T-cell (primary cell): Measurements from ENCODE around the gene MRPL48. TPM values are rescaled to one million over a fixed set of nuclear protein-coding genes. Genes with fewer than 3 reads are reported as not detected.

Source experiments
- ATAC-seq, 4 experiments: fragments of 200-7000 bp in 3 of 4; fragments of 150-1000 bp in 1 of 4; cut with Tn5 transposase; replicated peaks in 1 of 4; 1 replicate in 3 of 4; 2 replicates in 1 of 4; pipeline ENCODE4 v1.10.0; 2021; ENCODE audit warnings: moderate library complexity in 3 of 4, mild to moderate bottlenecking in 2 of 4, moderate number of reproducible peaks in 1 of 4
- CTCF ChIA-PET, 2 donors: fragments of 300-600 bp; sonication (Branson Sonifier 250); formaldehyde crosslinking; loops; one replicate each; lab custom pipeline; 2022; ENCODE audit warnings: antibody characterized with exemption in 2 of 2; lab: Charles Lee
- POLR2A ChIA-PET, 2 donors: fragments of 300-600 bp; sonication (Branson Sonifier 250); formaldehyde crosslinking; loops; one replicate each; lab custom pipeline; 2022; ENCODE audit warnings: antibody characterized with exemption in 2 of 2; lab: Charles Lee
- DNase-seq, 35 experiments: peaks; one replicate each; pipeline versions ENCODE4 v3.0.0 to v3.0.0-alpha.2; 2013 to 2023
- H3K27ac ChIP-seq: one replicate; pipeline ENCODE4 v1.5.1; 2013; ENCODE audit warnings: low read length
- H3K27me3 ChIP-seq, 2 experiments: replicated peaks in 1 of 2; 1 replicate in 1 of 2; 2 replicates in 1 of 2; pipeline versions ENCODE4 v1.6.1 to v1.7.0; 2013; ENCODE audit warnings: low read length in 1 of 2, mixed read lengths in 1 of 2; ENCODE audit not compliant: control insufficient read depth in 2 of 2, insufficient read depth in 2 of 2; ENCODE audit errors: extremely low read depth in 1 of 2
- H3K36me3 ChIP-seq, 2 donors: 1 replicate in 1 of 2; 2 replicates in 1 of 2; pipeline versions ENCODE4 v1.6.1 to v1.7.0; 2013; ENCODE audit warnings: low read length in 1 of 2; ENCODE audit not compliant: control insufficient read depth in 2 of 2, insufficient read depth in 1 of 2; ENCODE audit errors: extremely low read depth in 1 of 2
- H3K4me1 ChIP-seq, 2 experiments: 1 replicate in 1 of 2; 2 replicates in 1 of 2; pipeline versions ENCODE4 v1.6.1 to v1.7.0; 2013; ENCODE audit warnings: low read length in 2 of 2, mixed read lengths in 1 of 2; ENCODE audit not compliant: insufficient read depth in 2 of 2, control insufficient read depth in 1 of 2; ENCODE audit errors: extremely low read depth in 1 of 2
- H3K4me3 ChIP-seq, 2 donors: 1 replicate in 1 of 2; 2 replicates in 1 of 2; pipeline versions ENCODE4 v1.5.1 to v1.7.0; 2013; ENCODE audit warnings: mild to moderate bottlenecking in 2 of 2, low read length in 1 of 2, moderate library complexity in 1 of 2; ENCODE audit not compliant: control insufficient read depth in 1 of 2; ENCODE audit errors: extremely low read depth in 1 of 2
- H3K9me3 ChIP-seq: 2 replicates; pipeline ENCODE4 v1.7.0; 2013
- H3K27ac Mint-ChIP-seq, 2 donors: one replicate each; pipeline ENCODE4 v1.8.0; 2020 to 2021; ENCODE audit warnings: mild to moderate bottlenecking in 2 of 2, mixed read lengths in 2 of 2
- H3K27me3 Mint-ChIP-seq, 2 donors: one replicate each; pipeline ENCODE4 v1.8.0; 2021 to 2022; ENCODE audit warnings: mixed read lengths in 2 of 2
- H3K36me3 Mint-ChIP-seq: one replicate; pipeline ENCODE4 v1.8.0; 2021; ENCODE audit warnings: mixed read lengths
- H3K4me1 Mint-ChIP-seq, 3 donors: one replicate each; pipeline ENCODE4 v1.8.0; 2020 to 2022; ENCODE audit warnings: mixed read lengths in 3 of 3, mild to moderate bottlenecking in 1 of 3
- H3K4me3 Mint-ChIP-seq, 3 donors: one replicate each; pipeline ENCODE4 v1.8.0; 2020 to 2022; ENCODE audit warnings: mild to moderate bottlenecking in 3 of 3, mixed read lengths in 3 of 3, moderate library complexity in 3 of 3
- H3K9me3 Mint-ChIP-seq, 3 donors: one replicate each; pipeline ENCODE4 v1.8.0; 2020 to 2022; ENCODE audit warnings: mixed read lengths in 3 of 3
- WGBS: methylation state at CpG from one replicate; pipeline ENCODE4 v1.1.5; 2013; ENCODE audit warnings: missing lambda C conversion rate; ENCODE audit not compliant: insufficient coverage; 5-methylcytosine and 5-hydroxymethylcytosine counted together
- total RNA-seq, 35 experiments: library from RNA in 6 of 35; stranded (reverse) in 6 of 35; fragments of 120-200 nt in 1 of 35; gene quantifications; one replicate each; pipeline versions ENCODE4 v1.2.1 to v1.2.4 and lab custom pipeline; 2013 to 2026

The MRPL48 gene
- total RNA-seq, 5 donors from 2014 or later (not counting 1 experiment from before 2014, with no cell fraction given): 21.9 to 26.6 (median 25.7) TPM

GRCh38 chr11:73792584-73792983 lies 4.9 kb downstream of the MRPL48 start:
- no peaks in the 10 kb centered on the region for H3K9me3 Mint-ChIP-seq
- peaks cover 6% of the 10 kb centered on the region for H3K36me3 Mint-ChIP-seq
- H3K36me3 ChIP-seq: peaks cover 0 to 18% of the 10 kb centered on the region in 2 donors
- no peak overlapping the region for H3K27ac ChIP-seq
- POLR2A ChIA-PET: no interaction called here
- no peak overlapping the region for H3K4me3 Mint-ChIP-seq
- H3K27me3 Mint-ChIP-seq: no peaks in the 10 kb centered on the region
- peaks cover 6 to 10% of the 10 kb centered on the region in 2 experiments for H3K4me1 ChIP-seq
- ATAC-seq (no peak), DNase-seq (no peak)
- no peak overlapping the region for H3K4me3 ChIP-seq
- H3K4me1 Mint-ChIP-seq: peaks cover 21 to 24% (median 22%) of the 10 kb centered on the region in 3 donors
- no peak overlapping the region for H3K27ac Mint-ChIP-seq
- H3K9me3 ChIP-seq: no peaks in the 10 kb centered on the region
- CTCF ChIA-PET: no interaction called here
- H3K27me3 ChIP-seq: no peaks in the 10 kb centered on the region

DNA sequence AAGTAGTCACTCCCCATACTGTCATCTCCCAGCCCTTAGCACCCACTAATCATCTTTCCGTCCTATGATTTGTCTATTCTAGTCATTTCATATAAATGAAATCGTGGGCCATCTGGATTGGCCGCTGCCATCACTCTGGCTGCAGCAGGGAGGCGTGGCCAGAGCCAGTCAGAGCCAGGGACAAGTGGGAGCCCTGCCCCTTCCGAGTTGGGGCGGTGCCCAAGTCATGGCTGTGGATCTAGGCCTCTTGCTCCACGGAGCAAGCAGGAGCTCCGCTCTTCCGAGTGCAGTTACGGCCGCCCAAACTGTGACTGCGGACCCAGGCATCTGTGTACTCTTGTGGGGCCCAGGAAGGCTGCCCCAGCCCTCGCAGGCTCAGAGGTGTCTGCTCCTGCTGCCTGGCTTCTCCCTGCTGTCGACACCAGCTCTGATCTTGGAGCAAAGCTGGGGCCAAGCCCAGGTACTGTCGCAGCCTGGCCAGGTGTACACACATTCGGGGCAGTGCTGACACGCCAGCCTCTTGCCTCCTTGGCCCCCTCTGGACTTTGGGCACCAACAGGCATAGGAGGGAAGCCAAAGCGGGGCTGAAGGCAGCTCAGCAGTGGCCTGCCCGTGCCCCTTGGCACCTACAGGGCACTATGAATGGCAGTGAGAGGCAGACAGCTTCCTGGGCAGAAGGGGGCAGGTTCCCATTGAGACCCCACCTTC lies 8.4 kb downstream of the MRPL48 start:
- CTCF ChIA-PET: no interaction called here
- no peaks in the 10 kb centered on the region for H3K9me3 Mint-ChIP-seq
- WGBS: 97% methylated on average over 19 of the region's 19 CpGs

GRCh38 chr11:73797457-73797856 lies 9.8 kb downstream of the MRPL48 start:
- POLR2A ChIA-PET: no interaction called here
- CTCF ChIA-PET: no interaction called here

More for the DNA sequence above, 8.4 kb downstream of the MRPL48 start:
- Histone ChIP-seq H3K27ac (no peak overlapping the region), H3K9me3 (no peaks in the 10 kb centered on the region), H3K4me3 (no peak overlapping the region), H3K27me3 (no peaks in the 10 kb centered on the region), H3K4me1 (no peaks in the 10 kb centered on the region), H3K36me3 (peaks cover 0 to 21% of the 10 kb centered on the region in 2 donors)
- Mint-ChIP-seq H3K4me1 (peaks cover 3 to 7% (median 7%) of the 10 kb centered on the region in 3 donors), H3K4me3 (no peak overlapping the region), H3K27ac (no peak overlapping the region), H3K27me3 (no peaks in the 10 kb centered on the region), H3K36me3 (peaks cover 12% of the 10 kb centered on the region)
- POLR2A ChIA-PET: no interaction called here
- DNase-seq: no peak
- ATAC-seq: no peak

GRCh38 chr11:73800276-73800806 lies 12.7 kb downstream of the MRPL48 start:
- no peak for ATAC-seq
- no peak overlapping the region for H3K4me3 Mint-ChIP-seq
- WGBS: no CpG with 5 or more reads among the region's 4 CpGs

More at GRCh38 chr11:73797457-73797856, 9.8 kb downstream of the MRPL48 start:
- WGBS: 91% methylated on average over 8 of the region's 10 CpGs
- H3K9me3 Mint-ChIP-seq: no peaks in the 10 kb centered on the region
- no peak overlapping the region for H3K4me3 Mint-ChIP-seq
- Histone ChIP-seq H3K27me3 (no peaks in the 10 kb centered on the region), H3K4me3 (no peak overlapping the region), H3K27ac (no peak overlapping the region), H3K9me3 (no peaks in the 10 kb centered on the region), H3K4me1 (no peaks in the 10 kb centered on the region), H3K36me3 (peaks cover 0 to 13% of the 10 kb centered on the region in 2 donors)
- no peak for ATAC-seq
- H3K4me1 Mint-ChIP-seq: peaks cover 6 to 7% (median 7%) of the 10 kb centered on the region in 3 donors
- peaks cover 16% of the 10 kb centered on the region for H3K36me3 Mint-ChIP-seq
- no peaks in the 10 kb centered on the region for H3K27me3 Mint-ChIP-seq
- no peak for DNase-seq
- no peak overlapping the region for H3K27ac Mint-ChIP-seq

DNA sequence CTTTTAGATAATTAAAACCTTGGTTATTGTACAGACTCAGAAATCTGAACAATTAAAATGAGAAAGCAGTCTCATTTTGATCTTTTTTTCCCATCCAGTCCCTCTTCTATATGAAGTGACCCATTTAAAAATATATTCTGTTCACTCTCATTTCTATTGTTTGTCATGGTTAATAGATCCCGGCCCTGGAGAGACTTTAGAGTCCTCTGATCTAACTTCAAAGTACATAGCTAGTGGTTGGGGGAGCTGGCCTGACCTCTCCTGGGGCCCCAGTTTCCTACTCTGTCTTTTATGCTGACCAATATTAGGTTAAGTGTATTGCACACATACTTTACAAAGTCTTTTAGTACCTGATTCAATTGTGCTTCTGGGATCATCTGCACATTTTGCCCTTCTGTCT lies 13.5 kb downstream of the MRPL48 start:
- Histone ChIP-seq H3K9me3 (no peaks in the 10 kb centered on the region), H3K27ac (no peak overlapping the region), H3K4me1 (no peaks in the 10 kb centered on the region), H3K4me3 (no peak overlapping the region), H3K36me3 (peaks cover 0 to 19% of the 10 kb centered on the region in 2 donors), H3K27me3 (no peaks in the 10 kb centered on the region)
- Mint-ChIP-seq H3K36me3 (peaks cover 24% of the 10 kb centered on the region), H3K4me1 (peaks cover 3 to 10% (median 8%) of the 10 kb centered on the region in 3 donors), H3K27ac (no peak overlapping the region), H3K27me3 (no peaks in the 10 kb centered on the region), H3K9me3 (no peaks in the 10 kb centered on the region), H3K4me3 (no peak overlapping the region)
- no CpG with 5 or more reads among the region's 1 CpG for WGBS
- ATAC-seq: no peak
- DNase-seq: no peak
- ChIA-PET POLR2A (no interaction called here), CTCF (no interaction called here)

More at GRCh38 chr11:73800276-73800806, 12.7 kb downstream of the MRPL48 start:
- CTCF ChIA-PET: no interaction called here
- no peaks in the 10 kb centered on the region for H3K27me3 ChIP-seq
- POLR2A ChIA-PET: no interaction called here
- no peak for DNase-seq
- H3K4me3 ChIP-seq: no peak overlapping the region
- Mint-ChIP-seq H3K36me3 (peaks cover 19% of the 10 kb centered on the region), H3K27me3 (no peaks in the 10 kb centered on the region), H3K4me1 (peaks cover 3 to 8% (median 6%) of the 10 kb centered on the region in 3 donors), H3K27ac (no peak overlapping the region), H3K9me3 (no peaks in the 10 kb centered on the region)
- no peaks in the 10 kb centered on the region for H3K4me1 ChIP-seq
- H3K27ac ChIP-seq: no peak overlapping the region
- no peaks in the 10 kb centered on the region for H3K9me3 ChIP-seq
- H3K36me3 ChIP-seq: peaks cover 0 to 13% of the 10 kb centered on the region in 2 donors

DNA sequence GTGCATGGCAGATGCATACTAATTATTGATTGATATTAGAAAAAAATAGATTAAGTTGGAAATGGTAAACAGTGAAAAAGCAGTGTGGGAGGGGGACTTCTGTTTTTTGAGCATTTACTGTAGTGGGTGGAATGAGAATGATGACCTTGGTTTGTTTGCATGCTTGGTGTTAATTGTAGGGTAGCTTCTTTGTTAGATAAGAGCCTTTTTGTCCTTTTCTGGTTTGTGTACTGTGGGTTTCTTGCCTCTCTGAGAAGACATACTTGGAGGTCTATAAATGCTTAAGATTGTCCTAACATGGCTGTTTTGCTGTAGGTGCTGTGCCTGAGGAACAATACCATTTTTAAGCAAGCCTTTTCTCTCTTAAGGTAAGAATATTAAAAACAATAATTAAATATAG lies 17.0 kb downstream of the MRPL48 start:
- Histone ChIP-seq H3K27me3 (no peaks in the 10 kb centered on the region), H3K27ac (no peak overlapping the region), H3K36me3 (peaks cover 0 to 14% of the 10 kb centered on the region in 2 donors), H3K4me1 (no peaks in the 10 kb centered on the region), H3K4me3 (no peak overlapping the region), H3K9me3 (no peaks in the 10 kb centered on the region)
- Mint-ChIP-seq H3K9me3 (no peaks in the 10 kb centered on the region), H3K4me3 (no peak overlapping the region), H3K36me3 (peaks cover 34% of the 10 kb centered on the region), H3K27me3 (no peaks in the 10 kb centered on the region), H3K27ac (no peak overlapping the region), H3K4me1 (peaks cover 3 to 10% (median 8%) of the 10 kb centered on the region in 3 donors)
- ATAC-seq: no peak
- no peak for DNase-seq
- ChIA-PET CTCF (no interaction called here), POLR2A (no interaction called here)
